NCI-H446 (cell line): ENCODE measurements around the gene PSMD3.

Experiments
- DNase-seq, 2 experiments: peaks; one replicate each; lab custom pipeline; 2025; lab: John Stamatoyannopoulos, UW

The PSMD3 gene

DNA sequence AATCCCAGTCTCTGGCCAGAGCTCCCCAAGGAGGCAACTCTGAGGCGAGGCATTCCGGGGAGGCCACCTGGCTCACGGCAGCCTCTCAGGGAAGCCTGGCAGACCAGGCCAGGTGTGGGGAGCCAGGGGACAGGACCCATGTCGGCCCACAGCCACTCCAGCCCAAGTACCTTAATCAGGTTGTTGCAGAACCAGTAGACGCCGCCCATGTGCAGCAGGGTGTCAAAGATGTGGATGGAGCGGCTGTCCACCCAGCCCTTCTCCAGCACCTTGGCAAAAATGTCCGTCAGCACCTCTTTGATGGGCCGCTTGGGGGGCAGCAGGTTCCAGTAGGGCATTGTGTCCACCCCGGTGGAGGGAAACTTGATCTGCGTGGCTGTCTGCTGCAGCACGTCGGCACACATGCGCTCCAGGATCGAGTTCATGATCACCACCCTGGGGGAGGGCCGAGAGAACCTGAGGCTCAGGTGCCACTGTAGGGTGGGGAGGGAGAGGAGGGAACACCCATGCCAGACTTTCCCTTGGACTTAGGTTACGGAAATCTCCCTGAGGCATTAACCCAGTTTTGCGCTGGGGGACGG, 42.4 kb downstream of the PSMD3 start:
- no peak for DNase-seq

- DNase-seq = no peak
These were observed 43.1 kb downstream of the PSMD3 start for GRCh38 chr17:40023590-40024292.

DNA sequence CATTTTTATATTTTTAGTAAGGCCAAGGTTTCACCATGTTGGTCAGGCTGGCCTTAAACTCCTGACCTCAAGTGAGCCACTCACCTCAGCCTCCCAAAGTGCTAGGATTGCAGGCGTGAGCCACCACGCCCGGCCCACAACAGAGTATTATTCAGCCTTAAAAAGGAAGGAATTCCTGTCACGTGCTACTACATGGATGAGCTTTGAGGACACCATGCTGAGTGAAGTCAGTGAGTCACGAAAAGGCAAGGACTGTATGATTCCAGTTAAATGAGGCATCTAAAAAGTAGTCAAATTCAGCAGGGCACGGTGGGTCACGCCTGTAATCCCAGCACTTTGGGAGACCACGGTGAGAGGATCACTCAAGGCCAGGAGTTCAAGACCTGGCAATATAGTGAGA, 44.3 kb downstream of the PSMD3 start:
- no peak for DNase-seq

GRCh38 chr17:40025559-40025958, 45.0 kb downstream of the PSMD3 start:
- no peak for DNase-seq

- DNase-seq = no peak
These were observed 45.6 kb downstream of the PSMD3 start for GRCh38 chr17:40025991-40026815.

DNA sequence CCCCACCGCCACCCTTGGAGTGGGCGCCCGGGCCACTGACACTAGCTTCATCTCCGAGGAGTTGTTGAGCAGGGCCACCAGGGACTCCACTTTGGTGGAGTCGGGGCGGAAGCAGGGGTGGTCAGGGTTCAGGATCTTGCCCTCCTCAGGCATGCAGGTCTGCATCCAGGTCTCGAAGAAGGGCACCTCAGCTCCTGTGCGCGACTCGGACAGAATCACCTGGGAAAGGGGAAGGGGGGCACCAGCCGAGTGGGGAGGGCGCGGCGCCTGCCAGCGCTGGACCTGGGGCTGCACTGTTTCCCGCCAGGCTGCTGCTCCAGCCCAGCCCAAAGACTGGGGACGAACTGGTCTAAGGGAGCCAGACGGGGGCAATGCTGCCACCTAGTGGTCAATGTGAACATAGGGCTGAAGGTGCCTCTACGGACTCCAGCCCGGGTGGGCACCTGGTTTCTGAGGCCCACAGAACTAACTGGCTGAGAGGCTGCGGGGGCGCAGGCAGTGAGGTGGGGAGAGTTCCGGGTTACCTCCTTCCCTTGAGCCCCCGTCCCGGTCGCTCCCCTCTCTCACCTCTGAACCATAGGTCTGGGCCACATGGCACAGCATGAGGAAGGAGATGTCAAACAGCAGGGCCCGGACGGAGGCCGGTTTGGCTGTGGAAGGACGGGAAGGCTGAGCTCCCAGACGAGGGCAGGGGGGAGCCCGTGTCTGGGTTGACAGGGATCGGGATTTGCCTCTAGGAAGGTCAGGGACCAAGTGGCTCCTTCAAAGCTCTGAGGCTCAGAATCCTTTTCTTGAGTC, 46.4 kb downstream of the PSMD3 start:
- DNase-seq = peak; percentile 62 to 82

GRCh38 chr17:40027614-40028012, 47.0 kb downstream of the PSMD3 start:
- no peak for DNase-seq

GRCh38 chr17:40028595-40028994, 48.0 kb downstream of the PSMD3 start:
- no peak for DNase-seq

GRCh38 chr17:40031706-40032105, 51.1 kb downstream of the PSMD3 start:
- no peak for DNase-seq

DNA sequence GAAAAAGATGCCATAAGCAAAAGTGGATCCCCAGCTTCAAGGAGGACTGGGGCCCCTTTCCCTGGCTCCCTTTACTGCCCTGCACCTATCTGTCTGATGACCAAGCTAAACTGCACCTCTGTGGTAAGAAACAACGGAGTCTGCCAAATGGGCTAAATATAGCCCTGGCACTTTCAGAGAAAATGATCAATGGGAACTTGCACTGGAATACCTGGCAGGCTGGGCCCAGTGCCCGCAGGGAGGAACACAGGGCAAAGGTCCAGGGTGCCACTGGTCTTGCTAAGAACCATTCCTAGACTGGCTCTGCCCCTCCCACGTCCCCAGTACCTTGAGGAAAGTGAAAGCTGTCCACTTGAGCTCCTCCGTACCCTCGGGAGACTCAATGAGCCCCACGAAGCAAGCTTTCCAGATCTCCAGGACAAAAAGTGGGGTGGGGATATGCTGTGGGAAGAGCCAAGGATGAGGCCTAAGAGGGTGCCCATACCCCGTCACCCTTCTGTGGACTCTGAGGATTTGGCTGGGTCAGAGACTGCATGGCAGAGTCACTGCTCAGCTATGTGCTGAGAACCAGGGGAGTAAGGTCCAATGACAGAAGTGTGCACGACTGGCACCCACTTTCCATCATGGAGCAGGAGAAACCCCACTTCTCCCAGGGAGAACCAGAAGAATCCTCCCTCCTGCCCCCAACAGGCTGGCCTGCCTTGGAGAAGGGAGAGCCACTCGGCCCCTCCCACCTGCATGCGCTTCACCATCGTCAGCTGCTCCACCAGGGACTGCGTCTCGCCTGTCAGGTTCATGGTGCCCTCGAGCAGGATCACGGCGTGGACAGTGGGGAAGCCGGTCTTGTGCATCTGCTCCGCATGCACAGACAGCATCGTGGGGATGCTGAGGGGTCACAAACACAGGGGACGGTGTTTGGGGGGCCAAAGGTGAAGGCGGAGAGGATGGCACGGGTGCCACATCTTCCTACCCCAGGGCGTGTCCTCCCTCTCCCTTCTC, 52.0 kb downstream of the PSMD3 start:
- no peak for DNase-seq

- DNase-seq = no peak
These were observed 52.7 kb downstream of the PSMD3 start for GRCh38 chr17:40033339-40033738.

GRCh38 chr17:40034426-40035161, 54.0 kb downstream of the PSMD3 start:
- DNase-seq = no peak

GRCh38 chr17:40035162-40035559, 54.6 kb downstream of the PSMD3 start:
- no peak for DNase-seq

- no peak for DNase-seq
These were observed 58.4 kb downstream of the PSMD3 start for GRCh38 chr17:40038882-40039513.

GRCh38 chr17:40041196-40041595, 60.6 kb downstream of the PSMD3 start:
- no peak for DNase-seq
